ENCODE data around the gene PPP2R5E.

PPP2R5E gene

DNA sequence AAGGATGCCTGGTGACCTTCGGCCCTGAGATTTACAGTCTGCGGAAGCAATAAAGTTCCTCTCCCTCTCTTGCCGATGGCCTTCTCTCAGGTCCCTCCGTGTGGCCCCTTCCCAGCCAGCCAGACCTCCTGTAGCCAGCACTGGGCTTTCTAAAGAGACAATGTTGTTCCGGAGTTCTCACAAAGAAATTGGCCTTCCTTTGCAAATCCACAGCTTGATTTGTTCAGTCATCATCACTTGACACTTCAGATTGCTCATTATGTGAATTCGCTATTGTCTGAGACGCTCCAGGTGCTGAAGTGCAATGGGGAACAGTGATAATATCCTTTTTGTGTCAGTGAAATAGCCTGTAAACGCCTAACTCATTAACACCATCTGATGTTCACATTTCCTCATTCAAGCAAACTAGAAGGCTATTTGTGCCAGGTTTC lies 180.8 kb downstream of the PPP2R5E start:
- no peak for FAIRE-seq

- no peak for FAIRE-seq
Measured at GRCh38 chr14:63361790-63362189, 181.4 kb downstream of the PPP2R5E start.

DNA sequence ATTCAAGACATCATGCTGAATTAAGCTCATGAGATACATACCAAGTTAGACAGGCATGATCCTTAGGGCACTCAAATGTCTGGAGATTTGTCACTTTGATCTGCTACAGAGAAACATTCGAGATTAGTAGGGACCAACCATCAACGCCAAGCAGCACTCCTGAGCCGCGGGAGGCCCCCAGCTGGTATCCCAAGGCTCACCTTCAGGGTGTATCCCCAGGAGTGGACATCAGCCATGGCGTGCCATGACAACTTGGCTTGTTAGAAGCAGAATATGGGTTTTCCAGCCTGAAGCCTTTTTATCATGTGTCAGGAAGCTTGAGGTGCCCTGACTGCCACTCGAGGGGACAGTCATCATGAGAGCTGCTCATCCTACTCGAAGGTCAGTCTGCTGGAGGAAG lies 185.3 kb downstream of the PPP2R5E start:
- no peak for FAIRE-seq

DNA sequence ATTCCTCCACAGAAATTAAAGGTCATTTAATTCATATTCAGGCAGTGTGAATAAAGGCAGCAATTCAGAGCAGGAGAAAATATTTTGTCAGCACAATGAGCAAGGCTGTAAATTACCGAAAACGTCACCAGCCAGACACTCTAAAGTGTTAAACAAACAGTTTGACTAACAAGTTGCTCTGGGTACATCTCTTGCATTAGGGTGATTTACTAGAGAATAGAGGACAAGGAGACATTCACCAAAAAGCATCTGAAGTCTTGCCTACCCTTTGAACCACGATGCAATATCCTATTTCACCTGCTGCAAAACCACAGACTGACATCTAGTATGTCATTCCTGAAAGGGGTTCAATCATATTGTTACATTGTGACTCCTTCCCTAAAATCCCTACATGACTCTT lies 197.4 kb downstream of the PPP2R5E start:
- FAIRE-seq = no peak

GRCh38 chr14:63344336-63344735 lies 198.8 kb downstream of the PPP2R5E start:
- FAIRE-seq = no peak

DNA sequence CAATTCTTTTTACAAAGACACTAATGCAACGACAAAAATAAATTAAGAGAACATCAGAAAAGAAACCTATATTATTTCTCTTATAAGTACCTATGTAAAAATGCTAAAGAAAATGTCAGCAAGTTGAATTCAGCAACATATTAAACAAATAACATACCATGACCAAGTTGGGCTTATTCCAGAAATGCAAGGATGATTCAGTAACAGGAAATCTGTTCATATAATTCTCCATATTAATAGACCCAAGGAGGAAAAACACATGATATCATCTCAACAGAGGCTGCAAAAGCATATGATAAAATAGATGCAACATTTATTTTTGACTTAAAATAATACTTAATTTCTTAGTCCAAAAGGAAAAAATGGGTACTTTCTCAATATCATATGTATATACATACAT lies 199.3 kb downstream of the PPP2R5E start:
- FAIRE-seq = no peak

DNA sequence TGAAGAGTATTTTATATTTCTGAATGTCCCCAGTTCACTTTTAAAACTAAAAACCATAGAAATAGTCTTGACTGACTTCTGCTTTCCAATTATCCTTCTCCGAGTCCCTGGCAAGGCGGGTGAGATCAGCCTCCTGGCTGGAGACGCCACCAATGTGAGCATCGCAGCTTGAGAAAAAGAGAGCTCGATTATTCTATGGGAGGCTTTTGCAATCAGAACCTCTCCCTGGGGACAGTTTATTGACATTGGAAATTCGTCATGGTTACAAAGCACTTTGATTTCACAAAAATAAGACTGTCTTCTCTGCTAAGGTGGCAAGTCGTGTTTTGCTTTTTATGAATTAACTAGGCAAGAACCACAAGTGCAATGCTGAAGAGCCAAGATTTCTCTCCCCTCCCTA lies 200.8 kb downstream of the PPP2R5E start:
- FAIRE-seq = no peak

- no peak for FAIRE-seq
Measured at GRCh38 chr14:63328787-63329737, 214.1 kb downstream of the PPP2R5E start.

- no peak for FAIRE-seq
Measured at GRCh38 chr14:63326840-63327239, 216.3 kb downstream of the PPP2R5E start.

GRCh38 chr14:63322897-63323573 lies 220.1 kb downstream of the PPP2R5E start:
- no peak for FAIRE-seq

- FAIRE-seq = no peak
Measured at GRCh38 chr14:63322472-63322871, 220.7 kb downstream of the PPP2R5E start.
